H1 (cell line): ENCODE data around the gene SENP1.

Experiments used
- BACH1 ChIP-seq: IDR thresholded peaks from 2 replicates; pipeline ENCODE4 v1.6.1; 2012; ENCODE audit warnings: low read length, improper control_type of control experiment
- EZH2 ChIP-seq: fragments of 200-600 bp; sonication (generic); IDR thresholded peaks from 2 replicates; pipeline ENCODE4 v1.7.1; 2012; ENCODE audit warnings: low read depth, mild to moderate bottlenecking, moderate library complexity, low read length, inconsistent platforms; ENCODE audit not compliant: severe bottlenecking
- NRF1 ChIP-seq: IDR thresholded peaks from 2 replicates; pipeline ENCODE4 v1.6.1; 2011; ENCODE audit warnings: mild to moderate bottlenecking, low read depth, low read length, improper control_type of control experiment
- POLR2A ChIP-seq, 2 experiments: IDR thresholded peaks; 1 replicate in 1 of 2; 2 replicates in 1 of 2; pipeline ENCODE4 v1.6.1; 2011; ENCODE audit warnings: low read depth in 2 of 2, low read length in 2 of 2, mild to moderate bottlenecking in 2 of 2; ENCODE audit errors: control extremely low read depth in 1 of 2
- POLR2AphosphoS5 ChIP-seq: IDR thresholded peaks from 2 replicates; pipeline ENCODE4 v1.6.1; 2011; ENCODE audit warnings: low read depth, low read length
- RBBP5 ChIP-seq: IDR thresholded peaks from 2 replicates; pipeline ENCODE4 v1.7.1; 2012; ENCODE audit warnings: low read depth, mild to moderate bottlenecking, inconsistent platforms, low read length, moderate library complexity, borderline replicate concordance
- RXRA ChIP-seq: IDR thresholded peaks from 2 replicates; pipeline ENCODE4 v1.6.1; 2011; ENCODE audit warnings: low read depth, mild to moderate bottlenecking, low read length, moderate library complexity; ENCODE audit not compliant: insufficient read depth
- SRF ChIP-seq: IDR thresholded peaks from 2 replicates; pipeline ENCODE4 v1.6.1; 2011; ENCODE audit warnings: mild to moderate bottlenecking, low read depth, low read length, moderate library complexity
- ZNF274 ChIP-seq: IDR thresholded peaks from 2 replicates; pipeline ENCODE4 v1.7.0; 2012; ENCODE audit warnings: low read length, borderline replicate concordance; ENCODE audit errors: extremely low read depth
- TF ChIP-seq, protein P1 (sequence below), 3 experiments: IDR thresholded peaks; 1 replicate in 2 of 3; 2 replicates in 1 of 3; pipeline versions ENCODE4 v1.5.1 to v1.6.1; 2011; ENCODE audit warnings: low read length in 3 of 3, mild to moderate bottlenecking in 3 of 3, inconsistent platforms in 2 of 3, low read depth in 1 of 3, moderate library complexity in 1 of 3; ENCODE audit not compliant: insufficient read depth in 1 of 3; ENCODE audit errors: control extremely low read depth in 1 of 3
- TF ChIP-seq, protein P2 (sequence below): IDR thresholded peaks from 2 replicates; pipeline ENCODE4 v1.6.1; 2011; ENCODE audit warnings: low read length, improper control_type of control experiment

DNA sequence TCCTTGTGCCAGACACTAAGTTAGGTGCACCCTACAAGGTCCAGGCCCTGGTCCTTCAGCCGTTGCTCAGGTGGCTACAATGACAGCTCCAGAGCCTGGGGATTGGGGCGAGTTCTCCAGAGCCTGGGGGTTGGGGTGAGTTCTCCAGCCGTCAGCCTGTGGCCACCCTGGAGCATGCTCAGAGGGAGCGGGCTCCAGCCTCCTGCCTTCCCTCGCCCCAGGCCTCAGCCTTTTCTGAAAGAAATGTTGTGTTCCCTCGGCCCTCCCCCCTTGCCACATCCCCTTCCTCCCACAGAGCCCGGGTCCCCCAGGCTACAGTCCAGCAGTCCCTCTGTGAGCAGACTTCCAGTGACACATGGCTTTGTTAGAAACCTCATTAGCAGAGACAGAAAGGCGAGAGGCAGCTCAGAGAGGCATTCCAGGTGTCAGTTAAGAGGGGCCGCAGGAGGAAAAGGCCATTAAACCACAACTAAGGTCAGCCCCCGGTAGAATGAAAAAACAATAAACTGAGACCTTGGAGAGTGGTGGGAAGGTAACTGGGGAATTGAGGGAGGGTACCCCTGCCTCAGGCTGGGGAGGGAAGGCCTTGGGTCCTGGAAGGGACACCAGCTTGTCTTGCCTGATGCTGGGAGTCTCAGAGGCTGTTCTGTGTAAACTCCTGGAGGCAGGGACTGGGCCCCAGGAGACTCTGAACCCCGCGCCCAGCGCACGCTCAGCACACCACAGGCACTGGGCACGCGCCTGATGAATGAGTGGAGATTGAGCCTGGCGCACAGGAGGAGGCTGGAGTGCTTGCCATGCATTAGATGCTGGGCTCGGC is 78.5 kb downstream of the SENP1 start:
- TF ChIP-seq BACH1 (no peak), NRF1 (no peak), SRF (no peak), RXRA (no peak), ZNF274 (no peak), EZH2 (peak; percentile 38), POLR2AphosphoS5 (no peak), RBBP5 (no peak), POLR2A (IDR thresholded peaks at IDR 0.05; ENCODE audit: control extremely low read depth in 1 of 2, low read depth in 2 of 2, low read length in 2 of 2) (no peak)
- TF ChIP-seq, protein P1, sequence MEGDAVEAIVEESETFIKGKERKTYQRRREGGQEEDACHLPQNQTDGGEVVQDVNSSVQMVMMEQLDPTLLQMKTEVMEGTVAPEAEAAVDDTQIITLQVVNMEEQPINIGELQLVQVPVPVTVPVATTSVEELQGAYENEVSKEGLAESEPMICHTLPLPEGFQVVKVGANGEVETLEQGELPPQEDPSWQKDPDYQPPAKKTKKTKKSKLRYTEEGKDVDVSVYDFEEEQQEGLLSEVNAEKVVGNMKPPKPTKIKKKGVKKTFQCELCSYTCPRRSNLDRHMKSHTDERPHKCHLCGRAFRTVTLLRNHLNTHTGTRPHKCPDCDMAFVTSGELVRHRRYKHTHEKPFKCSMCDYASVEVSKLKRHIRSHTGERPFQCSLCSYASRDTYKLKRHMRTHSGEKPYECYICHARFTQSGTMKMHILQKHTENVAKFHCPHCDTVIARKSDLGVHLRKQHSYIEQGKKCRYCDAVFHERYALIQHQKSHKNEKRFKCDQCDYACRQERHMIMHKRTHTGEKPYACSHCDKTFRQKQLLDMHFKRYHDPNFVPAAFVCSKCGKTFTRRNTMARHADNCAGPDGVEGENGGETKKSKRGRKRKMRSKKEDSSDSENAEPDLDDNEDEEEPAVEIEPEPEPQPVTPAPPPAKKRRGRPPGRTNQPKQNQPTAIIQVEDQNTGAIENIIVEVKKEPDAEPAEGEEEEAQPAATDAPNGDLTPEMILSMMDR (IDR thresholded peaks at IDR 0.05; ENCODE audit: control extremely low read depth in 1 of 3, insufficient read depth in 1 of 3, low read depth in 1 of 3, low read length in 3 of 3), result no peak
- TF ChIP-seq, protein P2, sequence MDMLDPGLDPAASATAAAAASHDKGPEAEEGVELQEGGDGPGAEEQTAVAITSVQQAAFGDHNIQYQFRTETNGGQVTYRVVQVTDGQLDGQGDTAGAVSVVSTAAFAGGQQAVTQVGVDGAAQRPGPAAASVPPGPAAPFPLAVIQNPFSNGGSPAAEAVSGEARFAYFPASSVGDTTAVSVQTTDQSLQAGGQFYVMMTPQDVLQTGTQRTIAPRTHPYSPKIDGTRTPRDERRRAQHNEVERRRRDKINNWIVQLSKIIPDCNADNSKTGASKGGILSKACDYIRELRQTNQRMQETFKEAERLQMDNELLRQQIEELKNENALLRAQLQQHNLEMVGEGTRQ, result no peak
